Tibial artery (tissue), 4 donors: ENCODE results near the gene C15orf39.
"Not testable (repeated sequence)": the region's sequence is repeated elsewhere in the genome, so short reads cannot be mapped to it uniquely, and the experiment has no call there.

Experiments
- DNase-seq, 2 donors: peaks; one replicate each; pipeline ENCODE4 v3.0.0-alpha.2; 2019
- H3K27ac ChIP-seq, 2 donors: fragments of 200-600 bp; sonication (generic) in 1 of 2; 1 replicate in 1 of 2; 2 replicates in 1 of 2; pipeline ENCODE4 v1.5.1; 2018 to 2019; ENCODE audit warnings: mild to moderate bottlenecking in 1 of 2
- H3K27me3 ChIP-seq, 2 donors: fragments of 200-600 bp; sonication (generic) in 1 of 2; one replicate each; pipeline versions ENCODE4 v1.5.1 to v1.6.0; 2016 to 2019
- H3K36me3 ChIP-seq, 3 donors: fragments of 200-600 bp; sonication (generic) in 2 of 3; one replicate each; pipeline ENCODE4 v1.5.1; 2016 to 2019; ENCODE audit warnings: mild to moderate bottlenecking in 2 of 3
- H3K4me1 ChIP-seq, 4 donors: fragments of 200-600 bp; sonication (generic) in 2 of 4; 1 replicate in 3 of 4; 2 replicates in 1 of 4; pipeline ENCODE4 v1.5.1; 2016 to 2019
- H3K4me3 ChIP-seq, 2 donors: fragments of 200-600 bp; sonication (generic) in 1 of 2; 1 replicate in 1 of 2; 2 replicates in 1 of 2; pipeline ENCODE4 v1.5.1; 2018 to 2019; ENCODE audit warnings: mild to moderate bottlenecking in 2 of 2
- H3K9me3 ChIP-seq, 3 donors: fragments of 200-600 bp; sonication (generic) in 1 of 3; one replicate each; pipeline ENCODE4 v1.5.1; 2016 to 2019
- CTCF ChIP-seq, 2 experiments: fragments of 200-600 bp in 1 of 2; fragments of 450-650 bp in 1 of 2; IDR thresholded peaks; one replicate each; pipeline ENCODE4 v1.5.1; 2017 to 2019; ENCODE audit warnings: antibody characterized with exemption in 2 of 2, mild to moderate bottlenecking in 1 of 2, moderate library complexity in 1 of 2
- intact Hi-C: fragments of 100-400 bp; cut with DNase I; formaldehyde crosslinking; loops from one replicate; pipeline ENCODE4 v1.15.0; 2023; ENCODE audit warnings: low total_unique reads

The C15orf39 gene

GRCh38 chr15:75235760-75236729 lies 34.4 kb downstream of the C15orf39 start:
- Histone ChIP-seq H3K27me3 (peaks cover 0 to 66% of the 10 kb centered on the region in 2 donors), H3K4me3 (no peak overlapping the region), H3K36me3 (no peaks in the 10 kb centered on the region), H3K9me3 (no peaks in the 10 kb centered on the region), H3K27ac (no peak overlapping the region), H3K4me1 (no peaks in the 10 kb centered on the region)
- no peak for TF ChIP-seq CTCF (IDR thresholded peaks at IDR 0.05)
- peak; percentile 10 to 54 for DNase-seq
- intact Hi-C loops = loop anchor here (5.0 kb wide), 1 partner anchor 66 kb away; no protein-coding TSS in a partner anchor

GRCh38 chr15:75237316-75237982 lies 35.8 kb downstream of the C15orf39 start:
- Histone ChIP-seq H3K4me1 (no peaks in the 10 kb centered on the region), H3K36me3 (no peaks in the 10 kb centered on the region), H3K27me3 (peaks cover 0 to 54% of the 10 kb centered on the region in 2 donors), H3K27ac (no peak overlapping the region), H3K9me3 (no peaks in the 10 kb centered on the region), H3K4me3 (no peak overlapping the region)
- intact Hi-C loops = loop anchor here (5.0 kb wide), 1 partner anchor 65 kb away; no protein-coding TSS in a partner anchor
- peak; percentile 15 to 46 for DNase-seq
- TF ChIP-seq CTCF (IDR thresholded peaks at IDR 0.05) = no peak

- Histone ChIP-seq H3K4me1 (no peaks in the 10 kb centered on the region), H3K27me3 (peaks cover 0 to 47% of the 10 kb centered on the region in 2 donors), H3K36me3 (no peaks in the 10 kb centered on the region), H3K27ac (no peak overlapping the region), H3K4me3 (no peak overlapping the region), H3K9me3 (no peaks in the 10 kb centered on the region)
- no peak for TF ChIP-seq CTCF (IDR thresholded peaks at IDR 0.05)
- intact Hi-C loops = loop anchor here (5.0 kb wide), 1 partner anchor 64 kb away; no protein-coding TSS in a partner anchor
- DNase-seq = peak; percentile 3 to 31
Measured at GRCh38 chr15:75238150-75238549, 36.5 kb downstream of the C15orf39 start.

- H3K27ac ChIP-seq, intact Hi-C loops, H3K4me3 ChIP-seq, H3K36me3 ChIP-seq, DNase-seq, H3K9me3 ChIP-seq, H3K4me1 ChIP-seq: not testable (repeated sequence)
- H3K27me3 ChIP-seq = peaks cover 0 to 16% of the 10 kb centered on the region in 2 donors
Measured at GRCh38 chr15:75245741-75246140, 44.1 kb downstream of the C15orf39 start.

- peaks cover 0 to 20% of the 10 kb centered on the region in 2 donors for H3K27me3 ChIP-seq
- H3K4me3 ChIP-seq, H3K36me3 ChIP-seq, DNase-seq, H3K27ac ChIP-seq, H3K4me1 ChIP-seq, intact Hi-C loops, H3K9me3 ChIP-seq: not testable (repeated sequence)
Measured at GRCh38 chr15:75248991-75249390, 47.3 kb downstream of the C15orf39 start.

- DNase-seq = peak in 1 of 2 donors; percentile 34
- Histone ChIP-seq H3K27ac (no peak overlapping the region), H3K36me3 (no peaks in the 10 kb centered on the region), H3K27me3 (peaks cover 0 to 20% of the 10 kb centered on the region in 2 donors), H3K4me3 (no peak overlapping the region), H3K4me1 (no peaks in the 10 kb centered on the region), H3K9me3 (no peaks in the 10 kb centered on the region)
- intact Hi-C loops = no loop called here
- no peak for TF ChIP-seq CTCF (IDR thresholded peaks at IDR 0.05)
Measured at GRCh38 chr15:75249726-75250125, 48.0 kb downstream of the C15orf39 start.

GRCh38 chr15:75251343-75251742 lies 49.7 kb downstream of the C15orf39 start:
- H3K27ac ChIP-seq, H3K9me3 ChIP-seq, H3K4me3 ChIP-seq, H3K36me3 ChIP-seq, intact Hi-C loops, DNase-seq, H3K4me1 ChIP-seq: not testable (repeated sequence)
- H3K27me3 ChIP-seq = peaks cover 0 to 18% of the 10 kb centered on the region in 2 donors

- H3K27me3 ChIP-seq = peaks cover 0 to 16% of the 10 kb centered on the region in 2 donors
Measured at GRCh38 chr15:75252285-75252684, 50.6 kb downstream of the C15orf39 start.

GRCh38 chr15:75258034-75258433 lies 56.4 kb downstream of the C15orf39 start, which contains the start of gene GOLGA6C:
Gene GOLGA6C (plus strand): TSS chr15:75258334. CDS start chr15:75258599, 265 bp downstream.
- DNase-seq, H3K9me3 ChIP-seq, intact Hi-C loops, H3K36me3 ChIP-seq, H3K4me1 ChIP-seq, H3K27ac ChIP-seq, H3K27me3 ChIP-seq, H3K4me3 ChIP-seq: not testable (repeated sequence)

More at GRCh38 chr15:75252285-75252684, 50.6 kb downstream of the C15orf39 start:
- intact Hi-C loops, H3K36me3 ChIP-seq, H3K9me3 ChIP-seq, H3K4me1 ChIP-seq, H3K27ac ChIP-seq, H3K4me3 ChIP-seq, DNase-seq: not testable (repeated sequence)
